MV-4-11 (cell line): ENCODE results near the gene FBP1.

Experiments used
- DNase-seq: peaks from one replicate; lab custom pipeline; 2025; lab: John Stamatoyannopoulos, UW

Gene FBP1

GRCh38 chr9:94656200-94656599 lies 16.9 kb upstream of the FBP1 start:
- DNase-seq, result peak; percentile 97

- DNase-seq, result peak; percentile 57
Observed at GRCh38 chr9:94655739-94656138, 16.4 kb upstream of the FBP1 start.

- DNase-seq, result peak; percentile 84
Observed at GRCh38 chr9:94654165-94654894, 15.0 kb upstream of the FBP1 start.

- no peak for DNase-seq
Observed at GRCh38 chr9:94650949-94651348, 11.6 kb upstream of the FBP1 start.

GRCh38 chr9:94649100-94649819 lies 9.9 kb upstream of the FBP1 start:
- peak; percentile 91 for DNase-seq

- DNase-seq, result no peak
Observed at GRCh38 chr9:94648185-94648584, 8.9 kb upstream of the FBP1 start.

GRCh38 chr9:94645901-94646300 lies 6.6 kb upstream of the FBP1 start:
- DNase-seq, result no peak

GRCh38 chr9:94644543-94644942 lies 5.2 kb upstream of the FBP1 start:
- no peak for DNase-seq

- DNase-seq, result no peak
Observed at GRCh38 chr9:94643741-94644140, 4.4 kb upstream of the FBP1 start.

GRCh38 chr9:94643176-94643575 lies 3.9 kb upstream of the FBP1 start:
- DNase-seq, result peak; percentile 11

GRCh38 chr9:94642501-94642900 lies 3.2 kb upstream of the FBP1 start:
- no peak for DNase-seq

GRCh38 chr9:94639999-94640376 lies 670 bp upstream of the FBP1 start:
- no peak for DNase-seq

GRCh38 chr9:94638335-94639060 lies 820 bp downstream of the FBP1 start:
- DNase-seq, result peak; percentile 17

- no peak for DNase-seq
Observed at GRCh38 chr9:94632737-94633136, 6.6 kb downstream of the FBP1 start.

- no peak for DNase-seq
Observed at GRCh38 chr9:94631599-94631998, 7.7 kb downstream of the FBP1 start.

GRCh38 chr9:94630833-94631232 lies 8.5 kb downstream of the FBP1 start:
- no peak for DNase-seq

GRCh38 chr9:94630281-94630680 lies 9.0 kb downstream of the FBP1 start:
- DNase-seq, result no peak

- DNase-seq, result no peak
Observed at GRCh38 chr9:94627287-94627686, 12.0 kb downstream of the FBP1 start.

- no peak for DNase-seq
Observed at GRCh38 chr9:94625835-94626234, 13.5 kb downstream of the FBP1 start.

- no peak for DNase-seq
Observed at GRCh38 chr9:94624629-94625028, 14.7 kb downstream of the FBP1 start.

- peak; percentile 44 for DNase-seq
Observed at GRCh38 chr9:94623253-94623652, 16.1 kb downstream of the FBP1 start.

- no peak for DNase-seq
Observed at GRCh38 chr9:94622087-94622800, 17.1 kb downstream of the FBP1 start.
